T-helper 1 cell (primary cell): ENCODE data around the gene SLCO6A1.

Source experiments
- DNase-seq, 5 donors: peaks; one replicate each; pipeline ENCODE4 v3.0.0-alpha.2; 2012 to 2020

The SLCO6A1 gene

GRCh38 chr5:102450313-102450990 is 48.3 kb downstream of the SLCO6A1 start:
- DNase-seq: no peak

GRCh38 chr5:102433473-102433872 is 65.3 kb downstream of the SLCO6A1 start:
- DNase-seq: no peak

GRCh38 chr5:102421647-102422046 is 77.2 kb downstream of the SLCO6A1 start:
- no peak for DNase-seq

GRCh38 chr5:102418531-102418930 is 80.3 kb downstream of the SLCO6A1 start:
- no peak for DNase-seq

- DNase-seq: no peak
These were observed 84.4 kb downstream of the SLCO6A1 start for GRCh38 chr5:102414448-102414847.

- DNase-seq: no peak
These were observed 110.6 kb downstream of the SLCO6A1 start for GRCh38 chr5:102388235-102388634.

- DNase-seq: no peak
These were observed 113.4 kb downstream of the SLCO6A1 start for GRCh38 chr5:102385365-102385764.

GRCh38 chr5:102380174-102380573 is 118.6 kb downstream of the SLCO6A1 start:
- DNase-seq: no peak

GRCh38 chr5:102375876-102376275 is 122.9 kb downstream of the SLCO6A1 start:
- DNase-seq: no peak

- no peak for DNase-seq
These were observed 123.5 kb downstream of the SLCO6A1 start for GRCh38 chr5:102375272-102375671.

GRCh38 chr5:102368392-102368791 is 130.4 kb downstream of the SLCO6A1 start:
- DNase-seq: no peak

GRCh38 chr5:102341681-102342288 is 157.0 kb downstream of the SLCO6A1 start:
- DNase-seq: no peak

GRCh38 chr5:102324714-102325113 is 174.1 kb downstream of the SLCO6A1 start:
- DNase-seq: no peak
